Myocyte (in vitro differentiated cells): ENCODE measurements around the gene CALML5. TPM values are rescaled to one million over a fixed set of nuclear protein-coding genes. Genes with fewer than 3 reads are reported as not detected.

ENCODE experiments used
- DNase-seq: peaks from one replicate; pipeline ENCODE4 v3.0.0-alpha.2; 2012; ENCODE audit warnings: low read depth
- total RNA-seq: library from RNA; depleted of rRNA; stranded (reverse); fragments of >200 nt; gene quantifications from 2 replicates; pipeline ENCODE4 v1.2.3, GENCODE V29; 2014

The CALML5 gene
- total RNA-seq, 1 donor from 2014 or later, result not detected

DNA sequence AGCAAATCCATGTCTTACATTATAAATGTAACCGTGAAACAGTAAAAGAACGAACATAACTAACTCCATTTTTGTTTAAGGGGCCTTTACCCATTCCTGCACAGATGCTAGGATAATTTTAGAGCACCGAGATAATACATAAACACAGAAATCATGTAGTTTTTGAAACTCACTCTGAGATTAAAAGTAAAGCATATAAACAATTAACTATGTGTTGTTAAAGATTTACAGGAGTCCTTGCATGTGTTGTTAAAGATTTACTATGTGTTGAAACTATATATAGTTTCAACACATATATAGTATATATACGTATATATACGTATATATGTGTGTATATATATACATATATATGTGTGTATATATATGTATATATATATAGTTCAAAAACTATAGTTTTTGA is 18.2 kb upstream of the CALML5 start:
- DNase-seq, result no peak

DNA sequence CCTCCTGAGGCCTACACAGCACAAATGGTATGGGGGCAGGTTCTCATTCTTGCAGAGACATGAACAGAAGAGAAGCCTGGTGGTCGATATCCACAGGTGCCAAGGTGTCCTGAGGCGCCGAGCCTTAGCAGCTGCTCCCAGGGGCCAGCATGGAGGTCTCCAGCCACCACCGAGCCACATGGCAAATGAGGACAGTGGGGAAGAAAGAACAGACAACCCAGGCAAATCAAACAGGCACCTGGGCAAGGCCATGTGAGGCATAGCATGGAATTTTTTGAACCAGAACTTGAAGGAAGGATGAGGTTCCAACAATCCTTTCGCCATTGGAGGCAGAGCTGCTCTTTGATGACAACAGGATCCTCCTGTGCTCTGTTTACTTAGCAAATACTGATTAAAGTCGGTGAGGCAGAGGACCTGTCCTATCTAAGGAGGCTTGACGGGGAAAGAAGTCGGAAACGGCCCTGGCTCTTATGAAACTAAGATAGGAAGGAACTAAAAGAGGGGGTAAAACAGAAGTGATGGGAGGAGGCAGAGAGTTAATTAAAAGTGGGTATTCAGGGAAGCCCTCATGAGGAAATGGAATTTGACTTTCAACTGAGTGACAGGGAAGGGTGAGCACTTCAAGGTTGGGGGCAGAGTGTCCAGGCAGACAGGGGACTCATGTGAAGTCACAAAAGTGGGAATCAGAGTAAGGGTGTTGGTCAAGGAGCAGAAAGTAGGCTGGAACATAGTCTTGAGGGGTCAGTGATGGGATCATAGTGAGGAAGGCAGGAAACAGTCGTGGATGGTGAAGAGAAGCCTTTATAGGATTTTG is 16.8 kb upstream of the CALML5 start:
- DNase-seq, result no peak

DNA sequence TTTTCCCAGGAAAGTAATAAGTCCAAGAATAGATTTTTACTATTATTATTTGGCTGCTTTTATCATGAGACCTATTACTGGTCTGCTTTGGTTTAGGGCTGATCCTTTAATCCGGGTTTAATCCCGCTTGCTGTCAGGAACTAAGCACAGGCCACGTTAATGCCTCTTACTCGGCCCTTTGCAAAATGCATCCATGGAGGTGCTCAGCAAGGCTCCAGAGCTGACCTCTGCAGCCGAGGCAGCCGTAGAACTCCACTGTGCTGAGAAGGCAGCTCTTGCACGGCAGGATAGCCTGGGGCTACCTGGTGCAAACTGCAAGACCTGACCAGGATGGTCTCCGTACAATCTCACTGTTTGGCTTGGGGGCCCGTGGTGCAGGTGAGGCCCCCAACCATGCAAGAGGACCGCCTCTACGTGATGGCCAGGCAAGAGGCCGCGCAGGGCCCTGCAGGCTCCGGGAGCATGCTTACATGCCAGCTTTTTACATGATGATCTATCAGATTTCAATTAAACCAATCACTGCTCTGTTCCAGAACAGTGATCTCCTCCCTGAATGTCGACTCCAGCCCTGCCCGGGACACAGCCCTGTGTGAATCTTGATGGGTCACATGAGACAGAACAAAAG is 15.0 kb upstream of the CALML5 start:
- no peak for DNase-seq

DNA sequence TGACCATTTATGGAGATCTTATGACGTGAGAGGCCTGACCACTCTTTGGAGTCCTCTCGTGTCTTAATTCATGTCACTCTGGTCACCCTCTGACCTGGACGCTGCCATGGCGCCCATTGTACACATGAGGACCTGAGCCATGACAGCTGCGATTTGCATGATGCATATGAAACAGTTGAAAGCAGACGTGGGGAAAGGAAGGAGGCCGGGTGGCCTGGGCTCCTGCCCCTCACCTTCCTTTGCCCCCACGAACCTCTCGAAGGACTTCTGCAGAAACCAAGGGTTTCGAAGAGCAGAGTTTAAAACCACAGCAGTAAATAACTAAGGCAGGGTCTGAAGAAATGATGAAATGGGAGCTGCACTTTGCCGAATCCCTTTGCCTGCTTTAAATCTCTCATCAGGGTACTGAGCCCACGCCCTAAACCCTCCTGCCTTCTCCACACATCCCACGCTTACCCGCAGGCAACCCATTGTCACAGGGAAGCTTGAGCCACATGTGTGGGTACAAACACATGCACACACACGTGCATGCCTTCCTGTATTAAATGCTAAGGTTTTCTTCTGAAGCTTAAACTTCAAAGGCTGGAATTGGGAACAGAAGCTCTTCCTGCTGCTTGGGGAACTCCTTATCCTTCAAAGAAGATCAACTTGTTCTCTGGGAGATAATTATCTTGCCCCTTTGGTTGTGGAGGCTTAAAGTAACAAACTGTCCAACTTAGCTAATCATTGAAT is 13.7 kb upstream of the CALML5 start:
- no peak for DNase-seq

DNA sequence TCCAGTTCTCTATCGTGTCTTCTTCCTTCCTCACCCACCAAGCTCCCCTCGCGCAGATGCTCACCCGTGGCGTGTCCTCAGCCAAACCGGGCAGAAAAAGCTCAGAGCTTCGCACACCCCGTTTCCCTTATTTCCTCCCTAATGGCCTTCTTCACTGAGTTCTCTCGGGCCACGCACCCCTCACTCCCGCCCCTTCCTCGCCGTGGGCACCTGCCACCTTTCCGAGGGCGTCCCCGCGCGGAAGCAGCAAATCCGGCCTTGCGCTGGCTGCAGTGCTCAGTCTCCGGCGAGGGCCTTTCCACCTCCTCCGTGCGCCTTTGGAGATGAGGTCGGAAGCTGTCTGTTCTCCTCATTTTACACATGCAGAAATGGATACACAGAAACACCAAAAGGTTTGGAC is 13.0 kb upstream of the CALML5 start:
- no peak for DNase-seq

DNA sequence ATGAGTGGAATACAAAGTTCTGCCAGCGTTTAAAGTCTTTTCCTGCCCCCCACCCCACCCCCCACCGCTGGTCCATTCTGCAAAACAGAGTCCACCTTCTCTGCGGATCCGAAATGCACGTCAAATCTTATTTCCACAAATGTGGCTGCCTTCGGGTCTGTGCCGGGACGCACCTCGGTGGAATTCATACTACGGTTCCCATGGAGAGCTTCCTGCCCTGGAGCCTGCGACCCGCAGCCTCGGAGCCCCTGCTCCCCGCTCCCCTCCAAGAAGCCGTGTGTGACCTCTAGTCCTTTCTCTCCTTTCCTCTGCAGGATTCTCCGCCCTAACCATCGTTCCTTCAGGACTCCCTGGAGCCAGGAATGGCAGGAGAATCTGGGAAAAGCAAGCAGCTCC is 12.5 kb upstream of the CALML5 start:
- no peak for DNase-seq

DNA sequence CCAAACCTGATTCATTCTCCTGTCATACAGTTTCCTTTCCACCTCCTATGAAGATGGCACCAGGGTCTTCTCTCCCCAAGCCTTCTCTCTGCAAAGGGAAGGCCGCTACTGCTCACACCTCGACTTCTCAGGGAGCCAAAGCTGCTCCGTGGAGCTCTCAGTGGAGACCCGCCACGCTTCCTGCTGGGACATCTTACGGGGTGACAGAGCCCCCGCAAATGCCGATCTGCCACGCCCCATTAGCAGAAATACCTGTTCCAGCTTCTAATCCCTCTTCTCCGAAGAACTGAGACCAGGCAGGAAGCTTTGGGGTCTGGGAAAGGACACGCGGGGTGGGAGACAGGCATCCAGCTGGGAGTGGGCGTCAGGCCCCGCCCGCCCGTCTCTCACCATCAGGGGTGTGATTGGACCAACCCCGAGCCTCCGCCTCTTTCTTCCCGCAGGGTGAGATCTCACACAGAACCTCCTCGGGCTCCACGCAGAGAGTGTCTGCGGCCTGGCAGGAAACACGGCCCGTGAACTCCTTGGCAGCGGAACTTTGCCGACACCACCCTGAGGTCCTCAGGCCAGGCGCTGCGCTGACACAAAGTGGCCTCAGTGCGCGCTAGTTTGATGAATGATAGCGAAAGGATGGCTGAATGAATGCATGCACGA is 12.0 kb upstream of the CALML5 start:
- DNase-seq, result no peak

DNA sequence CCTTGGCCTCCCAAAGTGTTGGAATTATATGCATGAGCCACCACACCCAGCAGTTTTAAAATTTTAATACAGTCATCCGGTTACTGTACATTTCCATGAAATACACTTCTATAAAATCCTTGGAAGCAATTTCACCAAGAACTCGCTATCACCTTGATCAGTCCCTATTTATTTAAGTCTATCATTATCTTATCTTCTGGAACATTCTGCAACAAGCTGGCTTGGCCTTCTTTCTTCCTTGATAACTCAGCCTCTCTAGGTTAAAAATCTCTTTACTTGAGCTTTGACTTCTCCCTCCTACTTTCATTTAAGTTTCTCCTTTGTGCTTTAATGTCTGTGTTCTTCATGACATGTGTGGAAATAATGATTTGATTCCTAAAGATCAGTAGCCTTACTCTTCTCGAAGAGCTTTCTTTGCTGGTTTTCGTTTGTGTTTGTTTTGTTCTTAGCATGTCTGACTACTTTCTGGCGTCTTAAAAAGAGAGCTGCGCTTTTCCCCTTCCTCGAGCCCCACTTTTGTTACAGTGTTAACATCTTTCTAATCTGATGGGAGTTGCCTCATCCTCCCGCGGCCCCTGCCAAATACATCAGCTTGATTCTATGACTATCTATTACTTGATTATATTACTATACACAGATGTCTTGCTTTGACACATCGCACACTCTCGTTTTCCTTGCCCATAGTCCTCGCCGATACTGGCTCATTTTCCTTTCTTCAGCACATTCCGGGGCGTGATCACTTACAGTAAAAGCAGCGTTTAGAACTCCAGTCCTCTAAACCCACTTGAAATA is 11.1 kb upstream of the CALML5 start:
- no peak for DNase-seq

DNA sequence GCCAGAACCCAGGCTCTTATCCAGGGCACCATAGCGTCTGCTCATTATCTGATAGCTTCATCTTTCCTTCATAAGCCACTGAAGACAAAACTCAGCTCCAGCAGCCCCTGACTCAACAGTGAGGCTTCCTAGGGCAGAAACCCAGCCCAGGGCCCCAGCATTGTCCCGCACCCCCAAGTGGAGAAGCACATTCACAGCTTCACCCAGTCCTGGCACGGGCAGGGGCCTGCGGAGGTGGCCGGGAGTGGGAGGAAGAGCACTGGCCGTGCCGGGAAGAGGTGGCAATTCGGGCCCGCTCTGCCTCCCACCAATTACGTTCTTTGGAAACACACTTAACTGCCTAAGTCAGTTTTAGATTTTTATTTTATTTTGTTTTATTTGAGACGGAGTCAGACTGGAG is 10.3 kb upstream of the CALML5 start:
- DNase-seq, result no peak

DNA sequence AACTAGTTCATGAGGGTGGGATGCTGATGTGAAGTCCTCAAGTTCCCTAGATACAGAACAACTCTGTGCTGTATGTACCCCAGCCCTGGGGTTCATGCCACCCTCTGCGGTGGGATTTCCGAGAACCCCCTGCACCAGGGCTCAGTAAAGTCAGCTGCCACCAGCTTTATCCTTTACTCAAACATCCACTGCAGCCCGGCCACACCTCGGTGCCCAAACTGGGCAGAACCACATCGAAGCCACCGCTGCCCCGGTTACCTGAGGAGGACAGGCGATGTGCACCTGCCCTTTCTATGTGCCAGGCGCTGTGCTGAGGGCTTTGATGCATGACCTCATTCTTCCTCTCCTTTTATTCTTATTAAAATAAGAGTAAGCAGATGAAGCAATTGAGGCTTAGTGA is 9.9 kb upstream of the CALML5 start:
- DNase-seq, result no peak

DNA sequence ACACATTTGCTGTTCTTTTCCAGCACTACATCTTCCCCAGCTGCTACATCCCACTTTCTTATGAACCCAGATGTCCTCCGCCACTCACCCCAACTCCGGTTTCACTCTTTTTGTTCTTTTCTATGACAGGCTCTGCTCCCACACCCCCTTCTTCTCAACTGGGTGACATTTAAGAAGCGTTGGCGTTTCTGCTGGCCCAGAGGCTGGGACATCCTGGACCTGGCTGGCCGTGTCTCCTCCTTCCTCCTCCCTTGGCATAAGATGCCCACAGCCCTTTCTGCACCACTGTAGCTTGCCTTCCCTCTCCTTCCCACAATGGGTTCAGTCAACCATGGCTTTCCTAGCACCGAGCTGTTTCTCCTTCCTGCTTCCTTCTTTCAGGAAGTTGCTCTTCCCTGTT is 9.4 kb upstream of the CALML5 start:
- DNase-seq, result no peak

DNA sequence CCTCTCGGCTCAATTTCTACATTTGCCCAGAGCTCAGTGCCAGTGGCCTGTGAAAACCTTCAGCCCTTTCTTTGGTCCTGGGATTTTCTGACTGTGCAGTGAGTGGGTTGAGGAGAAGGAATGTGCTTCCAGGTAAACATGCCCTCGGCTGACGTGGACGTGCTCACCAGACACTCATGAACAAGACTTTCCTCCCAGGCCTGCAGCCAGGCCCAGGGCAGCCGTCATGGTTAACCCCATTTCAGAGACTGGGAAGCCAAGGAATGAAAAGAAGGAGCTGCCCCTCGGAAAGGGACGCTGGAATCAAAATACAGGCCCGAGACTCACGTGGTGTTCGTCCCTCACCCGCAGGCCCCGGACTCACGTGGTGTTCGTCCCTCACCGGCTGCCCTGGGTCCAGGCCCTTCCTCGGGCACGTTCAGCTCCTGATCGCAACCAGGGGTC is 8.8 kb upstream of the CALML5 start:
- DNase-seq, result no peak

DNA sequence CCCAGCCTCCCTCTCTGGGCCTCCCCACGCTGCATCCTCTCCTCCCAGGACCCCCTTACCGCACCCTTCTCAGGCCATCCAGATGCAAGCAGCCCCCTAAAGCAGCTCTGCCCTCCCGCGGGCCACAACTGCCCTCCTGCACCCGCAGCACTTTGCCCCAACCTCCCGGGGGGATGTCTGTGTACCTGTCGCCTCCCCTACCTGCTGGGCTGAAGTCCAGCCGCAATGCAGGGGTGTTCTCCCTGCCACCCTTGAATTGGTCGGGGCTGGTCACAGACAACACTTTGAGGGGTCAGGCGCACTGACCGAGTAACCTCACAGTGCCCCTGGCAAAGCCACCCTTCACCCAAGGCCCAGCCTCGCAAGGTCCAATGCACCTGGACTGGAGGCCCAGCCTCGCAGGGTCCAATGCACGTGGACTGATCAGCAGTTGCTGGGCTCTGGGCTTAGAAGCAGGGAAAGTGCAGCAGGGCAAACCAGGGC is 8.3 kb upstream of the CALML5 start:
- no peak for DNase-seq

DNA sequence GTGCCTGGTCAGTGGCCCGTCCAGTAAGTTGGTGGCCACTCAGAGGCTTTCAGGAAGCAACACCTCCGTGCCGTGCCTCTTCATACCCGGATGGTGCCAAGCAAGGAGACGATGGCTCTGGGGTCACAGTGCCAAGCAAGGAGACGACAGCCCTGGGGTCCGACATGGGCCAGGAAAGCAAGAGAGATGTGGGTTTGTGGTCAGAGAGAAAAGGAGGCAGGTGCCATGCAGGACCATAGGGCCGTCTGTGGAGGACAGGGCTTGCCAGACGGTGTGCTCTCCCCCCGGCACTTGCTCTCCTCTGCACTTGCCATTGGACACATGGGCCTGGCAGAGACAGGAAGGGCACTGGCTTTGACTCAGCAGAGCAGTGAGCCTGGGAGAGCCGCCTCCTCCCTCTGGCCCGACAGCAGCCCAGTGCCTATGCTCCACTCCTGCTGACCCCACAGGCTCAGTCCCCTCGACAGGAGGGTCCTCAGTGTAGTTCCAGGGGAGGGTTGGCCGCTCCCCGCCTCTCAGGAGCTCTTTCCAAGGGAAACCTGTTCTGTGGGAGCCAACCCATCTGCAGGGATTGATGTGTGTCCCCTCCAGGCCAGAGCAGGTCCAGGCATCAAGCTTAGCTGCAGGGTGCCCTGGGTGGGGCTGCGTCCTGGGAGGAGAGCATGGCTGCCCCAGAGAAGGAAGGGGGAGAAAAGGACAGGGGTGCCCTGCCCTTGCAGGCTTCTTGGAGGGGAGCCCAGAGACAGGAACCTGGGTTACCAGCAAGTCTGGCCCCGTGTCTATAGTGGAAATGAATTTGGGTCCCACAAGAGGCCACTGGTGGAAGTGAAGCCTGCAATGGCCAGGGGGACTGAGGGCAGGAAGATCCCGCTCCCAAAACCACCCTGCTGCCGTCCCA is 7.6 kb upstream of the CALML5 start:
- no peak for DNase-seq

DNA sequence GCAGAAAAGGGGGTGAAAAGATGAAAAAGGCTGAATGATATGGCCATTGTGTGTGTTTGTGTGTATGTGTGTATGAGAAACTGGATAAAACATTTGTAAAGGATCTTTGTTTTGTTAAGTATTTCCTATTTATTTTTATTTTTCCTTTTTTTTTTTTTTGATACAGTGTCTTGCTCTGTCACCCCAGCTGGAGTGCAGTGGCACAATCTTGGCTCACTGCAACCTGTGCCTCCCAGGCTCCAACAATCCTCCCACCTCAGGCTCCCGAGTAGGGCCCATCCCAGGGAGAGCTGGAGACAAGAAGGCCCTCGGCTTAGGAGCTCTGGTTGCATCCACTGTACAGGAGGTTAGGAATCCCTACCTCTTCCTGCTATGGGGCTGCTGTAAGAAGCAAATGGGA is 6.9 kb upstream of the CALML5 start:
- no peak for DNase-seq

DNA sequence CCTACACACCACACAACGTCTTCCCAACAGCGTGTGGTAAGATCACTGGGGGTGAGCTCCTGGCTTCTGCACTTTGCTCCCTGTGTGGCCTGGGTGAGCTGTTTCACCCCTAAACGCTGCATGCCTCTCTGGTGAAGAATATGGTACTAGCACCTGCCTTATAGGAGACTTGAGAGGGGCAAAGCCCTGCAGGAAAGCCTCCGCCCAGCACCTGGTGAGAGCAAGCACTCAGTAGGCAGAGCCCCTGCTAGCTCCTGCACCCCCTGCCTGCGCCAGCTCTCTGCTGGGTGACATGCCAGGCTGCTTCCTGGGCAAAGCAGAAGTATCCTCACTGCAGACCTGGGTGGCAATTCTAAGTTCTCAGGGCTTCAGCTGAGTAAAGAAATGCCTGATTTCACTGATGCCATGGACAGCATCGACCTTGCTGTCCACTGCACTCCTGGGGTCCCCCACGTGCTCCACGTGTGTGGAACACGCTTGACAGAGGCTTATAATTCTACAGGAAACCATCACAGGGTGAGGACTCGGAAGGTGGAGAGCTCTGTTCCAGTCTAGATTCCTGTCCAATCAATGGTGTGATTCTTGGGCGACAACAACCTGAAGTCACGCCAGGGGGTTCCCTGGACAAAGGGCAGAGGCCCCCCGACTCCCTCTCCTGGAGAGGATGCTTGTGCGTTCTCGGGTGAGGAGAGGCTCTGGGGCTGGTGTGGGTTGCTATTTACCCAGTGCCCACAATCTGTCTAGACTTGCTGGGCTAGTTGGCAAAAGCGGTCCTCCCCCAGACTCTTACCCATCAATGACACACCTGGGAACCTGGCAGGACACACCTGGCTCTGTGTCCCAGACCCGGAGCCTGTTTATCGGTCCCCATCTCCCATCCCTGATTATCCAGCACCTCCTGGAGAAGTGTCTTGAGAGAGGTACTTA is 5.0 kb upstream of the CALML5 start:
- no peak for DNase-seq

DNA sequence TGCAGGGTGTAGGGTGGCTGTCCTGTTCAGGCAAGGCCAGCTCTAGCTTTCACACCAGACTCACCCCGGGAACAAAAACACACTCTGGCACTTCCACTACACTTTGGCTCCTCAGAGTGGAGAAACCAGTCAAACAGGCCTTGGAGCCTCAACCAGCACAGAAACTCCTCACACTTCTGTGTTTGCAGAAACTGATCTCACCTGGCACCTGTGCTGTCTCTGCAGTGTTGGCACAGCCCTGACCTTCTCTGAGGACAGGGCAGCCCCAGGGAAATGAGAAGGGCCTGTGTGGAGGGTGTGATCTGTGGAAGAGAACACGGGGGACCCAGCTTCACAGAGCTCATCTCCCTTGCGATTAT is 4.1 kb upstream of the CALML5 start:
- DNase-seq, result no peak

DNA sequence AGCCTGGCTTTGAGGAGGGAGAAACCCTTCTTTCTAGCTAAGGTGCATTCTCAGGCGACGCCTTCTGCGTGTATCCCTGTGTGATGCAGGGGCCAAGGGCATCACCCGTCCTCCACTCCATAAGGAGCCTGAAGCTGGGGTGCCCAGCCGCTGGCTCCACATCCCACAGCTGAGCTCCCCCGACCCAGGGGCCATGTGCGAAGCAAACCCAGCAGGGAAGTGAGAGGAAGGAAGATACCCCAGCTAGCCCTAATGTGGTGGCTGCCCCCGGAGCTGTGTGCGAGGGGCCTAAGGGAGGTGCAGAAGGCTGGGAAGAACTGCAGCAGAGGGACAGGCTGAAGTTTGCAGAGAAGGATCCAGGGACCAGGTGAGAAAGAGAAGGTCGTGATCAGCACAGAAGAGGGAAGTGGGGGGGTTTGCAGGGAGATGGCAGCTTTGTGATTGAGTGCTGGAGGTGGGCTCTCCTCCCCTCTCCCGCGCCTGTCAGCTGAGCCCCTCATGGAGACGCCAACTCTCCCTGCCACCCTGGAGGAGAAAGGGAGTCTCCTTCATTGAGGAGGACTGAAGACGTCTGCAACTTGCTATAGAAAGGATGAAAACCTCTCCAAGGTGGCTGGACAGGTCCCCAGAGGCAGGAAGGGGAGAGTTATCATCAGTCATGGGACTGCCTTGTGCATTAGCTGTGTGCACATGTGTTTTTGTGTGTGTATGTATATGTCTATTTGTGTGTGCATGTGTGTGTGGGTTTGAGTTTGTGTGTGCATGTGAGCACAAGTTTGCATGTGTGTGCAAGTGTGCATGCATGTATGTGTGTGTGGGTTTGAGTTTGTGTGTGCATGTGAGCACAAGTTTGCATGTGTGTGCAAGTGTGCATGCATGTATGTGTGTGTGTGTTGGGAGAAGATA is 3.5 kb upstream of the CALML5 start:
- no peak for DNase-seq
